Islet of Langerhans (tissue), 1 donor: ENCODE measurements around the gene PRPF40A.

Experiments
- FAIRE-seq: peaks from one replicate; lab custom pipeline; 2011; peaks lifted over from hg19 to GRCh38; lab: Jason Lieb, UNC

Gene PRPF40A

DNA sequence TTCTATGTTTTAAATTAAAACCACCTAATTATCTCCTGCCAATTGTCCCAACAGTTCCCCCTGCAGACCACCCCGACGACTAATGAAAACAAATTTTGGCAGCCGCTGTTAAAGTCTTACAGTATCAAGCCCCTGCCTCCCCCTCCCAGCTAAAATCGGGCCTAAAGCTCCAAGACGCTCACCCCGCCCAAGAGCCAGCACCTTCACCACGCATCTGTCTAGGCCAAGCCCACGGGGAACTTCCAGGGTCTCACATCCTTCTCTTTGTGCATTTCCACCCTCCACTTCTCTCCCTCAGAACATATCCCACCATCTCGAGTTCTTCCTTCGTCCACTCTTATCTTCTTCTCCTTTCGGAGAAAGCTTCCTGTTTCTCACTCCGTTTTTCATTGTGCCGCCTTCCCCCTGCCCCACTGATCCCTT lies 445 bp downstream of the PRPF40A start:
- FAIRE-seq = no peak

DNA sequence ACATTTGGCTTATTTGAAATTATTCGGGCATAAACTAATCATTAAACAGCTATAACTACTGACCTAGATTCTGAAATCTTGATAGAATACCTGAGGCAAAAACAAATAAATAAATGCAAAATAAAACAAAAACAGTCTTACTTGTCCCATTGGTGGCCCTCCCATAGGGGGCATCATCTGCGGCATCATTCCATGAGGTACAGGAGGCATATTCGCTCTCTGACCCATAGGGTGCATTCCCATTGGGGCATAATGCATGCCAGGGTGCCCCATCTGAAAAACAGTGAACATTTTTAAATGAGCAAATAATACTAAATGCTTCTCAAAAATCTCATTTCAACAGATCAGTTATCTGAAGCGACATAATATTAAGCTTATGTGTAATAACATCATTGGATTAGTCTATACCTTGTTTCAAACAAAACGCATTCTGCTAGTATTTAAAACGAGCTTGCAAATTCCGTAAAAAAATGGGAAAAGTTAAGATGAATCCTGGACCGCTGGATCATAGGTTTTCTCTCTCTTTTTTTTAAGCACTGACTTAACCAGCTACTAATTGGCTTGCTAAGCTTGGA lies 1.3 kb downstream of the PRPF40A start:
- no peak for FAIRE-seq

DNA sequence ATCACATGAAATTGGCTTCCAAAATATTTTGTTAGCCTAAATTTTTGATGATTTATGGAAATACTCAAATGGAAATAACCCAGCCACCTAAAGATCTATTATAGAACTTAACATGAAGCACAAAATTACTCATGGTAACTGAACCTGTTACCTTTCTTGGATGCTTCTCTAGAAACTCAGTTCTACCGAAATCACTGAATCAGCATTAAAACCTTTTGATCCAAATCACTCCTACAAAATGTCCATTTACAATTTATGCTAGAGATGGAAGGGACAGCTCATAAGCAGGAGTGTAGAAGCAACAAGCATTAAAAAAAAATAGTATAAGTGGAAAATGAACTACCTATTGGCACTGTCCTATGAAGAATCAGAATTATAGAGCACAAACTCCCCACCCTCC lies 2.1 kb downstream of the PRPF40A start:
- no peak for FAIRE-seq

DNA sequence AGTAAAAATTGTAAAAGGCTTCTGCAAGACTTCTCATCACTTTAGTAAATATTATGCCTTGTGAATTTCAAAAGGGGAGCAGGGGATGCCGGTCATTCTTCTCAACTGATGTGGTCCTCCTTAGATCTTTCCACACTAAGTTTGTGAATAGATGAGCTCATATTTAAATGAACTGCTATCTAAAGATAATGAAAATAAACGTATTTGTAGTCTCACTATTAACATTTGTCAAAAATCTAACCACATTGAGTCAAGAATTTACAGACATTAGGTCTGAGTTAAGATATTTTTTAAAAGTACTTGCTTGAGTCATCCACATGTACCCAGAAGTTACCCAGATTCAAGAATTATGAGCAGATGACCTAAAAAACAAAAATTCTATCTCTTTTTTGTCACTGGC lies 6.5 kb downstream of the PRPF40A start:
- no peak for FAIRE-seq

DNA sequence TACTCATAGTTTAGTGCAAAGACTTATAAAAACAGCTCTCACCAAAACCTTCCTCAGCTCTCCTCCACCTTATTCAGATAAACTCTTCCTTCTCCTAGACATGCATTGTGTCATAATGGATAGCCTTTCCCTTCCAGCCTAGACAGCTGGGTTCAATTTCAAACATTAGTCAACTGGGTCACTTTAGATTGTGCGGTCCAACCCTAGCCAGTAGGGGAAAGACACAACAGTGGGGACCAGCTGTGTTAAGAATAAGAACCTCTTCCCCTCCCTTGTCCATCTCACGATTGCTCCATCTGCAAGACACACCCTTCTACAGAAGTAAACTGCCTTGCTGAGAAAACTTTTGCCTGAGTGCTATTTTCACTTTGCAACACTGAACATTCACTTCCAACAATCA lies 8.5 kb downstream of the PRPF40A start:
- FAIRE-seq = no peak

DNA sequence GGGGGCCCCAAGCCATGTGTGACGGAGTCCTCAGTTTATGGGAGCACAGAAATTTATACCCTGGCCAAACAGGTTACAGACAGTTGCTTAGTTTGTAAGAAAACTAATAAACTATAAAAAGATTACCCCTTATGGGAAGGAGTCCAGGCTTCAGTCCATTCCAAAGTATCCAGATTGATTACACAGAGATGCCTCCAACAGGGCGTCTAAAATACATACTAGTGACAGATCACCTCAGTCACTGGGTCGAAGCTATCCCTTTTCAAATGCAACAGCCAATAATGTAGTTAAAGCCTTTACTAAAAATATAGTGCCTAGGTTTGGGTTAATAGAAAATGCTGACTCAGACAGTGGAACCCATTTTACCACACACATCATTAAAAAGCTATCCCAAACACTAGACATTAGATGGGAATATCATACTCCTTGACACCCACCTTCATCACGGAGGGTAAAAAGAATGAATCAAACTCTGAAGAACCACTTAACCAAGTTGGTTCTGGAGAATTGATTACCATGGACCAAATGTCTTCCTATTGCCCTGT lies 10.7 kb downstream of the PRPF40A start:
- FAIRE-seq = no peak

DNA sequence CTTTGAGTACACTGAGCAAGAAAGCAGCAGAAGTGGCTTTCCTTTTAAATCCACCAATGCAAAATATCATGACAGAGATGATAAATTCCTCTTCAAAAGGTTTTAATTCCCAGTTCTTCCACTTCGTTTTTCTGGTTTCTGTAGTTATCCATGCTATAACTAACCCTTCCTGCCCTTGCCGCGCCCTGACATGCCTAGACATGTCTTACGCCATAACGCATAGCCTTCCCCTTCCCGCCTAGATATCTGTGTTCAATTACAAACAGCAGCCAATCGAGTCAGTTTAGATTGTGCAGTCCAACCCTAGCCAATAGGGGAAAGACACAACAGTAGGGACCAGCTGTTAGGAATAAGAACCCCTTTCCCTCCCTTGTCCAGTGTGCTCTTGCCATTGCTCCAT lies 16.1 kb downstream of the PRPF40A start:
- FAIRE-seq = no peak

DNA sequence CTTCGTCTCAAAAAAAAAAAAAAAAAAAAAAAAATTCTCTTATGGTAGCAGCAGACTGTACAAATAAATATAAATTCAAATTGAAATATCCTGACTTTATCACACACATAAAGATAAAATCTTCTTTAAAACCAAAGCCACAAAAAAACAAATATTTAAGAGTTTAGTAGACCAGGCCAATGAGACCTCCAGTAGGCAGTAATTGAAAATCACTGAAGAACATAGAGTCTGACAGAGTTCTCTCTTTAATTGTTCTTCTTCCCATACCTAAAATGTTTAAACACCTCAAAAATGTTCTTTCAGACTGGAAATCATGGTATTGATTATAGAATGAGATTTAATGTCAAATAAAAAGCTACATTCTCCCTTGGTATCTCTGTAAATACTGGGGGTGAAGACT lies 20.8 kb downstream of the PRPF40A start:
- FAIRE-seq = no peak

DNA sequence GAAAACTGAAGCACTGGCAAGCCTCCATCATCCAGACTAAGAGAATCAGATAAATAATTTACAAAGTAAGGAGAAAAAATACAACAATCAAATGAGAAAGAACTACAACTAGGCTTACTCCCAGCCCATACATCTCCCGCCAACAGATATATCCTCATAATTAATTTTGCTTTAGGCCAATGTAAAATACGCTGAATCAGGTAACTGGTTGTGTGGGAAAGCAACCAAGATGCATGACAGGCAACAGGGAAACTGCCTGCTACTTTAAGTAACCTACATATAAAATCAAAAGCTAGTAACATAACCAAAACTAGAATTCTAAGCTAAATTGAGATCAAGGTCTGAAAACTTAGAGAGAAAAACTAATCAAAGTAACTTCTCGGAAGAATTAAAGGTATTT lies 21.5 kb downstream of the PRPF40A start:
- FAIRE-seq = no peak

DNA sequence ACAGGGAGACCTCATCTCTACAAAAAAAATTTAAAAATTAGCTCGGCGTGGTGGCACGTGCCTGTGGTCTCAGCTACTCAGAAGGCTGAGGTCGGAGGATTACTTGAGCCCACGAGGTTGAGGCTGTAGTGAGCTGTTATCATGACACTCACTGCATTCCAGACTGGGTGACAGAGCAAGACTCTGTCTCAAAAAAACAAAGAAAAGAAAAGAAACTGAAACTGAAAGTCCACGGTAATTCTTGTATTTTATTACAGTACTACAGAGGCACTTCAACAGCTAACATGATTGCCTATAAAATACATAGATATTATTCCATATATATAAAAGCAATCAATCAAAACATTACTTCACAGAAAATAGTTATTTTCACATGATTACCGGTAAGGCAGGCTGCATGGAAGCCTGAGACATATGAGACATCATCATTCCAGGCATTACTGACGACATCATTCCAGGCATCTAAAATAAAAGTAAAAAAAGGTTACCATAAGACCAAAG lies 23.1 kb downstream of the PRPF40A start:
- peak; percentile 30 for FAIRE-seq

DNA sequence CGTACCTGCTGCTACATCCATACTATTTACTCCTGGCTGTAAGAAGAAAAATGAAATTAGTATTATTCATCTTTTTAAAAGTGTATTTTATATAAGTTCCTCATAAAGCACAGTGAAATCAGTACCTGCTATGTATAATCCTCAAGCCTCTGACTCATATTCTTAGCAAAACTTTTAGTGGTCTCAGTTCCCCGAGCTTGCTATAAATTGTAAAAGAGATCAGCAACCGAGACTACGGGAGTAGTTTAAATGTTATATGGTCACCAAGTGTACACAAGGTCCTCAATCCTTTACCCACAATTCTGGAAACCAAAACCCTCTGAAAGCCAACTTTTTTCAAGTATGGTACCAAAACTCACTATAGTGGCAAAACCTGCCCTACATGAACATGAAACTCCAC lies 24.2 kb downstream of the PRPF40A start:
- no peak for FAIRE-seq

DNA sequence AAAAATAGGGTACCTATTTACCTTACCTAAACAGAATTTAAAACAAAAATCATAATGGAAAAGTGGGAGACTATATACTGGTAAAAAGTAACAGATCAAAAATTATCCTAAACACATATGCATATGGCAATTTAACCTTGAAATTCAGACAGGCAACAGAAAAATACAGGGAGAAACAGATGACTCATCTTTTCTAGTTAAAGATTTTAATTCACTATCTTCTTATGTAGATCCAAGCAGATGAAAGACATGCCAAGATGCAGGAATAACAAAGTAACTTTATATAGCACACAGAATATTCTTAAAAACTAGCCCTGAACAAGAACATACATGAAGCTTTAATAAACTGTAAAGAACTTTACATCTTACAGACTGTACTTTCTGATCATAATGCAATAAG lies 30.9 kb downstream of the PRPF40A start:
- FAIRE-seq = no peak

DNA sequence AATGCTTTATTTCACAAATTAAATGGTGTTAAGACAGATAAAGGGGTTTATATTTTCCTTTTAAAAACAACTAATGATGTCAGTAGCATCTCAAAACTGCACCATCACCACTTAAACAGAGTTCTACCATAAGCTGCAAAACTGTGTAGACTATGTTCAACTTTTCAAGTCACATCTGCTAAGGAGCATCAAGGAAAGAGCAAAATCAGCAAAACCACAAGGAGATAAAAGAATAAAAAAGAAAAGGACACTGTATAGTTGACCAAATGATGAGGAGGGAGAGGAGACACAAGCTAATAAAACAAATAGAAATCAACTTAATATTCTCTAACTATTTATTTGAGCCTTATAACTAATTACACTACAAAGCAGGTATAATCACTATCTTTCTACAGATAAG lies 33.9 kb downstream of the PRPF40A start:
- FAIRE-seq = no peak

DNA sequence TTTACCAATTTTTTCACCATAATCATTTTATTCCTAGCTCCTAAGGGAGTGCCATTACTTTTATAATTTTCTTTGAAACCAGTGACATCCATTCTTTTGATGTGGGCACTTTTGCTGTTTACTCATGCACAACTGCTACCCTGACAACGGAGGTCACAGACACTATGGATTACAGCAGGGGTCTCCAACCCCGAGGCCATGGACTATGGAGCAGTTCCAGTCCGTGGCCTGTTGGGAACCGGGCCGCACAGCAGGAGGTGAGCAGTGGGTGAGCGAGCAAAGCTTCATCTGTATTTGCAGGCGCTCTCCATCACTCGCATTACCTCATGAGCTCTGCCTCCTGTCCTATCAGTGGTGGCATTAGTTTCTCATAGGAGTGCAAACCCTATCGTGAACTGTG lies 34.6 kb downstream of the PRPF40A start:
- no peak for FAIRE-seq

DNA sequence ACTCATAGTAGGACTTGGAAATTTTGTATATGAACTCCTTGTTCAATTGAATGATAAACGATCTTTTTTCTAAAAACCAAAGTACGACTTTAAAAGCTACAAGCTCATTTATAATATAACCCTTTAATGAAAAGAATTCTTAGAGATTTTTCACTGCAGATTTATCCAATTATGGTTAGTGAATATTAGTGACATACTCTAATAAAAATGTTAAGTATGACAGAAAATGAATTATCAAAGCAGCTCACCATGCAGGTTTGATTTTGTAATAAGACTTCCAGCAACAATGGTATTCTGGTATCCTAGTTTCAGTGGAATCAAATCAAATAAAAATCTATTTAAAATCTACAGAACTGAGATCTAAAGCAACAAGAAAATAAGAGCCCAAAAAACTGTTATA lies 38.5 kb downstream of the PRPF40A start:
- FAIRE-seq = peak; percentile 45

DNA sequence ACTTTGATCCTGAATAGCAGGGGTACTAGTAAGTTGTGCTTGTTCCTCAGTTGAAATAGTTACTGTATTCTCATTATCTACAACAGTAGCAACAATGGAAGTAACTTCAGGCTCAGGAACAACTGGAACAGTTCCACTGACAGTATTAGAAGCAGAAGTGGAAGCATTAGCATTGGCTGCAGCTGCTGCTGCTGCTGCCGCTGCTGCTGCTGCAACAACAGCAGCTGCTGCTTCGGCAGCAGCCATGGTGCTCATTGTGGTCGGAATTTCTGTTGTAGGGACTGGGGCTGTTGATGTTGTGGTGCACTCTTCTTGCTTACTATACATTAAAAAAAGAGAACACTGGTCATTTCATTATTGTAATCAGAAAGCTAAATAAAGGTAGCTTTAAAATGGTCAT lies 40.8 kb downstream of the PRPF40A start:
- FAIRE-seq = no peak

DNA sequence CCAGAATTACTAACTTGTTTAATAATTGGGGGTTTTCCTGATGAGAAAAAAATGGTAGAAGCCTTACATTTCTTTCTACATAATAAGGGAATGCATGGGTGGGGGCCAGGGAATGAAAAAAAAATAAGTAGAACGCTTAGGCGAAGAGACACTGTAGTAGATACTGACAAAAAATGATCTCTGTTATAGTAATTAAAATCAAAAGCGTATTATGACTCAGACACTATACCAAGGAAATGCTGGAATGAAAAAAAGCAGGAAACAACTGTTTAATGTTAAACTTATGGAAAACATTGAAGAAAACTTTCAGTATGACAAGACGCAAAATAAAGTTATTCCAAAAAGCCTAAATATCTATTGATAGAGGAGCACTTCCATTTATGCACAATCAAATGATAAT lies 42.9 kb downstream of the PRPF40A start:
- FAIRE-seq = no peak

DNA sequence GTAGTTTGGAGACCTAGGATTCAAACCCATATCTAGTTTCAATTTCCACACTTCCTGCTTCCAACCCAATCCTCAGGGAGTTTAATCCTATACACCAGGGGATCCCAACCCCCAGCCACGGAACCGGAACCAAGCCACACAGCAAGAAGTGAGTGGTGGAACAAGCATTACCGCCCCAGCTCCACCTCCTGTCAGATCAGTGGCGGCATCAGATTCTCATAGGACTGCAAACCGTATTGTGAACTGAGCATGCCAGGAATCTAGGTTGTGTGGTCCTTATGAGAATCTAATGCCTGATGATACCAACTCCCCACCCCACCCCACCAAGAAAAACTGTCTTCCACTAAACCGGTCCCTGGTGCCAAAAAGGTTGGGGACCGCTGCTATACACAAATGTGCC lies 52.5 kb downstream of the PRPF40A start:
- no peak for FAIRE-seq

DNA sequence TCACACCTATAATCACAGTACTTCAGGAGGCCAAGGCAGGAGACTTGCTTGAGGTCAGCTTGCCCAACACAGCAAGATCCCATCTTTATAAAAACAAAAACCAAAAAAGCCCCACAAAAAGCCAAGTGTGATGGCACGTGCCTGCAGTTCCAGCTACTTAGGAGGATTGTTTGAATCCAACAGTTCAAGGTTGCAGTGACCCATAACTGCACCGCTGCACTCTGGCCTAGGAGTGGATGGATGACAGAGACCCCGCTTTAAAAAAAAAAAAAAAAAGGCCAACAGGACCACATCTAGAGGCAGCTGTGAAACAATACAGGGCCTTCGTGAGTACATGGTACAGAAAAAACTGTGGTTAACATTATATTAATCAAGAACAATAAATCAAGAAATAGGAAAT lies 56.2 kb downstream of the PRPF40A start:
- no peak for FAIRE-seq

DNA sequence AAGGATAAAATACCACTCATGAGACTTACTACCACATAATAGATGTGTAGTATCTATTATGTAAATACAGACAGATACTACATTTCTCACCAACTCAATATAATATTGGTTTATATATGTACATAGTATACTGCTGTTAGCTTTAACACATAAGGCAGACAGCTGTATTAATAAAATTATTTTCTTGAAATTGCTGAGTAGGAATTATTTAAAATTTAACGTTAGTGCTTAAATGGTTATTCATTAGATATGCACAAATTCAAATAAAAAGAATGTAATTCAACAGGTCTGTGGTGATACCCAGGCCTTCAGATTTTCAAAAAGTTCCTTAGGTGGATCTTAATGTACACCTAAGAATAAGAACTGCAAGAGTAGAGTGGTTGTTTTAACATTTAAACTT lies 59.0 kb downstream of the PRPF40A start:
- peak; percentile 56 for FAIRE-seq

DNA sequence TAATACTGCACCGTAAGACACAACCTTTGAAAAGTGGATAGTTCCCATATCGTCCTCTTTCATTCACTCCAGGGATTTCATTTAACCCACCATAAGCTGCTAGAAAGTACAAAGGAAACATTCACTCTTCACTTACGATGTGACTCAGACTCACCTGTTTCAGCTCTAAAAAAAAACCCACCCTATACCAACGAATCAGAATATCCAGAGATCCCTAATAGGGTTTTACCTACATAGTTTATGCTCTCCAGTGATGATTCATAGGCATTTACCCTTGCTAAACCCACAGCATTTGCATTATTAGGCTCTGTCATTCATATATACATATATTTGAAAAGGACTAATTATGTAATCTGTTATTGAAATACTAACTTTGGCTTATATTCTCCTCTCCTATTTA lies 60.2 kb downstream of the PRPF40A start:
- no peak for FAIRE-seq

DNA sequence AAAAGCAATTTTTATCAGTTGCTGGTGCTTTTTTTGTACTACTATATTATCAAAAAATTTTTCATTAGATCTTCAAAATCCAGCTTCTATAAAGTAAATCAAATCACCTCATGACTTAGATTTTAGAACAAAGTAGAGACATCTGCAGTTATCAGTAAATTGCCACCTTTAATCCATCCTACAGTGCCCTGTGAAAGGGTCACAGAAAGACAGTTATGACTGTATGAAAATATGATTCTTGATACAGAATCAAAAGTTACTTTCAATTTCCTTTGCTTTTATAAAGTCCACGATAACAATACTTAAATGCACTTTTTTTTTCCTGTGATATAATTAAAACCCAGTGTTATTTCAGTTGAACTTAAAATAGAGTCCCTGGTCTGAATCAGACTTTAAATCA lies 61.4 kb downstream of the PRPF40A start:
- FAIRE-seq = no peak

DNA sequence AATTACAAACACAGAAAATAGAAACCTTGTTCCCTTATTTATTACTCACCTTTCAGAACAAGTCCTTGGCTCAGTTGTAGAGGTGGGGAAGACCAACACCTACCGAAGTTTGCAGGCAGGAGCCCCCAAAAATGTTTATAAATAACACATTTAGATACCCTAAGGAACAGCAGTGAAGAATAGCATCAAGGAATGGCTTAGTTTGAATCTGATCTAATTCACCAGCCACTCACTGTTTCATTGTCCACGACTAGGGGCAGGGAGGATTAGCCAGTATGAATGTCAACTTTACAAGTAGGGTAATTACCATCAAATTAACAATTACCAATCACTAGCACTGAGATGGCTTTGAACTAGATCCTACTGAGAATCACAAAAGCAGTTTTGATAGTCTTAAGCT lies 65.4 kb downstream of the PRPF40A start:
- FAIRE-seq = no peak

DNA sequence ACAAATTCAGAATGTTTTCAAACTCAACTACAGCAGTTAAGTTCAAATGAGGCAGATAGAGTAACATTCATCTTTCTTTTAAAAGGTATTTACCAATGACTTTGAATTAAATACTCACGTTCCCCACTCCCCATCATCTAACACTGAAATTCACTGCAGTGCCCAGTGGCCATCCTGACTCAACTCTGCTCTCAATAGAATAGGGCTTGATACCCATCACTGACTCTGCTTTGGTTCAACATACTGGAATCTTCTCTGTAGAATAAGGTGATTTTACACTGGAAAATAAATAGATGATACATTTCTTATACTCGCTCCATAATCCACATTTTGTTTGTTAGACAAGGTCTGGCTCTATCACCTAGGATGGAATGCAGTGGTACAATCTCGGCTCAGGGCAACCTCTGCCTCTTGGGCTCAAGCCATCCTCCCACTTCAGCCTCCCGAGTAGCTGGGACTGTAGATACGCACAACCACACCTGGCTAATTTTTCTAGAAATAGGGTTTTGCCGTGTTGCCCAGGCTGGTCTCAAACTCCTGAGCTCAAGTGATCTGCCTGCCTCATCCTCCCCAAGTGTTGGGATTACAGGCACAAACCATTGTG lies 66.4 kb downstream of the PRPF40A start:
- FAIRE-seq = no peak
